Activated CD8-positive, alpha-beta memory T cell treated with anti-CD3 and anti-CD28 coated beads for 4 hours (primary cell): Measurements from ENCODE around the gene GRAP.

Experiments
- DNase-seq, 2 donors: peaks; one replicate each; pipeline ENCODE4 v3.0.0-alpha.2; 2020; ENCODE audit warnings: low read depth in 2 of 2

GRAP gene

GRCh38 chr17:19018600-19018950 is 28.2 kb downstream of the GRAP start:
- DNase-seq: no peak

DNA sequence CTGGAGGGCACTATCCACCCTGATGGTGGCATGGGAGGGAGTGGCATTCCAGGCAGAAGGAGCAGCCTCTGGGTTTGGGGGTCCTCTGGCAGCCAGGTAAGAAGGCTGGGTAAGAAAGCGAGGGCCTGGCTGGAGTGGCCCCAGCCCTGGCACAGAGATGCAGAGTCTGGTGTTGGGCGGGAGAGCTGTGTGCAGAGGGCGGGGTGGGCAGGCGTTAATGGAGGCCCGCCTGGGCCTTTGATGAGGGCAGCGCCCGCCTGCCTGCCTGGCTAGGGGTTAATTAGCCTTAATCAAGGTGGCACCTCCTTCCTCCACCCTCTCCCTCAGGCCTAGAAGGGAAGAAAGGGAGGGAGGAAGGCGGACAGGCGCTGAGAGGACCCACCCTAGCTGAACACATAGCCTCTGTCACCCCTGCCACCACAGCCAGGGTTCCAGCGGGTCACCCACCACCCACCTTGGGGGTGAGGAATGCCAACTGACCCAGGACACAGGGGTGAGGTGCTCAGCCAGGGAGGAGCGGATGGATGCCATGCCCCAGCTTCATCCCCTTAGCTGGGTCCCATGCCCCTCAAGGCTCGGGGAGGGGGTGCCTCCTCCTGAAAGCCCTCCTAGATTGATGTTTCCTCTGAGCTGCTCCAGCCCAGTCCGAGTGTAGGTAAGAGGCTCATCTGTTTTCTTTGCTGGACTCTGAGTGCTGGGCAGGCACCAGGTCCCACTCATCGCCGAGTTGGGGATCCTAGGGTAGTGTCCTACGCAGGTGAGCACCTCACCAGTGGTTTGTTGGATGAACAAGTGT is 28.8 kb downstream of the GRAP start:
- no peak for DNase-seq

DNA sequence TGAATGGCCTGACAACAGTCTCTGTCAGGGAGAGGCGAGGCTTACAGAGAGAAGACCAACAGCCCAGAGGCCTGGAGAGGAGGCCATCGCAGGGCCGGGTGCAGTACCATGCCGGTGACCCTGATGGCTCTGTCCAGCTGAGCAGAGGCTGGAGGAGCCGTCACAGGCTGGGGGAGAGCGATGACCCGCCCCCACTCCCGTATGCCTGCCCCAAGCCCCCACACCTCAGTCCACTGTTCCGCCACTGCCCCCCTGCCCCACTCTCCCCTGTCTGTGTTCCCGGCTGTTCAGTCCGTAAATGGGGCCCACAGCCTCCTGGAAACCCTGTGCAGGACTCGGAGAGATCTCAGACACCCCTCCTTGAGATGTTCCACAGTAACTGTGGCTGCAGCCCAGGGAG is 29.4 kb downstream of the GRAP start:
- no peak for DNase-seq

DNA sequence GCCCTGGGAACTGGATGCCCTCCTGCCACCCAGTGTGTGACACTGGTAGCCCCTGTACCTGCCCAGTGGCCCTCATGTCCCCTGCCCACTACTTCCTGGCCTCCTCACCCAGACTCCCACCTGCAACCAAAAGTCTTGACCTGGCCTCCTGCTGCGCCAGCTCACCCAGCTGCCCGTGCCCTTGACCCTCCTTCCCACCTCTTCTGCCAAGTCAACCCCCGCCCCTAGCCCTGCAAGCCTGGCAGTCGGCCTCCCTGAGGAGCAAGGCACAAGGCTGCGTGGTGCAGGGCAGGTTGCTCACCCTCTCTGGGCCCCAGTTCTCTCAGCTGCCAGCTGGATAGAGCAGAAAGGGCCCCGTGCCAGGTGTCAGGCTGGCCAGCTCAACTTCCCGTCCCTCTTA is 29.9 kb downstream of the GRAP start:
- DNase-seq: no peak

DNA sequence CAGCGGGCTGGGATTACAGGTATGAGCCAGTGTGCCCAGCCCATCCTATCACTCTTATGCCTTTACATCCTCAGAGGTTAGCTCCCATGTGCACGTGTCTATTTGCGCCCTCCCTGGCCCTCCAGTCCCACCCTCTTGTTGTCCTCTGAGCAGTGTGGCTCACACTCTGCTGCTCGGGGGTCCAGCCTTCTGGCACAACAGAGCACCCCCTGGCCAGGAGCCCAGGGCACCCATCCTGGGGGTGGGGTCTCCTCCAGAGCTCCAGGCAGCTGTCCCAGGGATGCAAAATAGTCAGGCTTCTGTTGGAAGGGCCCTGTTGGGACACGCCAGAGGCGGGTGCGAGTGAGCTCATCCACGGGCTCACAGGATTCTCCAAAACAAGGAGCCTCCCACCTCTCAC is 30.5 kb downstream of the GRAP start:
- DNase-seq: no peak

DNA sequence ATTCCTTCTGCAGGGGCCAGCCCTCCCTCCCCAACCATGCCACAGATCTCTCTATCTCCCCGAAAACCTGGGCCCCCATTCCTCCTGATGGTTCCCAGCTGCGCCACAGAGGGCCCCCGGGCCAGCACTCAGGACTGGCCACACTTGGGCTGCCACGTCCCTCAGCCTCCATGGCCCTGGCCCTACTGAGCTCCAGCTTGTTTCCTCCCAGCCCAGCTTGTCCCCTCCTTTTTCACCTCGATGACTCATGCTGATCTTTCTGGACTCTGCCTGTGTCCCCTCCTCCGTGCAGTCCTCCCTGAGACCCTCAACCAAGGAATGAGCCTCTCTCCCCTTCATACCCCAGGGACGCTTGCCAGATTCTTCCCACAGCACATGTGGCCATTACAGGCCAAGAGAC is 31.3 kb downstream of the GRAP start:
- no peak for DNase-seq

GRCh38 chr17:19014628-19015215 is 32.0 kb downstream of the GRAP start:
- DNase-seq: no peak

DNA sequence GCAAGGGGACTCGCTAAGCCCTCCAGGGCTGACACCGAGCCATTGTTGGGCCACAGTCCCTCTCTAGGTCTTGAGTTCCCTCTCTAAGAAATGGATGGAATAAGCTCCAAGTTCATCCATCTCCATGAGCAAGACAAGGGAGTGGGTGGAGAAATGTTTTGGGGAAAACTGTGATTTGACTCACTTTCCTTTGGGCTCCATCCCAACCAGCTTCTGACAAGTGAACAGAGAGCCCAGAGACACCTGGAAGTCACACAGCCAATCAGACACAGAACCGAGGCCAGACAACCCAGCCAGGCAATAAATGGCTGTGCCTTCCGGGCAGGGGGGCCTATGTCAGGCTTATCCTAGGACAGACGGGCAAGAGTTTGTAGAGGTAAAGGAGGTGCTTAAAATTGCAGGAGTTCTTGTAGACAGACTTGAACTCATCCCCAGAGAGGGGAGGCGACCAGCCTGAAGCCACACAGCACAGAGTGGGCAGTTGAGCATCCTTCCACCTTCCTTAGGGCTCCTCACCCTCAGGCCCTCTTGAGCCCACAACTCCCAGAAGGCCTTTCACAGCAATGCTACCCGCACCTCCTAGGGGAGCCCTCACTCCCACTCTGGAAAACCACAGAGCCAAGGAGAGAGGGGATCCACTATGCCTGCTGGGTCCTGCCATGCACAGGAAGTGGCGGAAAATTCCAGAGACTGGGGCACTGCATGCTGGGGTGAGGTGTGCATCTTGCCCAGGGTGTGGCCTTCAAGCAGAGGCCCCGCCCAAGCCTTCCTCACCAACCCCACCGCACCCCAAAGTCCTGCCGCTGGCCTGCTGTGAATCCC is 32.7 kb downstream of the GRAP start:
- no peak for DNase-seq

- no peak for DNase-seq
Observed at GRCh38 chr17:19013226-19013625, 33.5 kb downstream of the GRAP start.

GRCh38 chr17:19012171-19013080 is 34.3 kb downstream of the GRAP start:
- DNase-seq: no peak

- DNase-seq: no peak
Observed at GRCh38 chr17:19011581-19011980, 35.2 kb downstream of the GRAP start.

GRCh38 chr17:19010729-19011505 is 35.8 kb downstream of the GRAP start:
- no peak for DNase-seq

- no peak for DNase-seq
Observed at GRCh38 chr17:19009970-19010369, 36.8 kb downstream of the GRAP start.

DNA sequence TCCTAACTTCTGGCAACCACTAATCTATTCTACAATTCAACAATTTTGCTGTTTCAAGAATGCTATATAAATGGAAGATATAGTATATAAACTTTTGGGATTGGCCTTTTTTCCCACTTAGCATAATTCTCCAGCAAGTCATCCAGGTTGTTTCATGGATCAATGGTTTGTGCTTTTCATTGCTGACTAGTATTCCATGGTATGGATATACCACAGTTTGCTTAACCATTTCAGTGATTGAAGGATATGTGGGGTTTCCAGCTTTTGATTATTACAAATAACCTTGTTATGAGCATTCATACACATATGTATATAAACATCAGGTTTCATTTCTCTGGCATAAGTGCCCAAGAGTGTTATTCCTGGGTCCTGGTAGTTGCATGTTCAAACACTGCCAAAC is 40.1 kb downstream of the GRAP start:
- no peak for DNase-seq

GRCh38 chr17:19005789-19006430 is 40.8 kb downstream of the GRAP start:
- DNase-seq: no peak

DNA sequence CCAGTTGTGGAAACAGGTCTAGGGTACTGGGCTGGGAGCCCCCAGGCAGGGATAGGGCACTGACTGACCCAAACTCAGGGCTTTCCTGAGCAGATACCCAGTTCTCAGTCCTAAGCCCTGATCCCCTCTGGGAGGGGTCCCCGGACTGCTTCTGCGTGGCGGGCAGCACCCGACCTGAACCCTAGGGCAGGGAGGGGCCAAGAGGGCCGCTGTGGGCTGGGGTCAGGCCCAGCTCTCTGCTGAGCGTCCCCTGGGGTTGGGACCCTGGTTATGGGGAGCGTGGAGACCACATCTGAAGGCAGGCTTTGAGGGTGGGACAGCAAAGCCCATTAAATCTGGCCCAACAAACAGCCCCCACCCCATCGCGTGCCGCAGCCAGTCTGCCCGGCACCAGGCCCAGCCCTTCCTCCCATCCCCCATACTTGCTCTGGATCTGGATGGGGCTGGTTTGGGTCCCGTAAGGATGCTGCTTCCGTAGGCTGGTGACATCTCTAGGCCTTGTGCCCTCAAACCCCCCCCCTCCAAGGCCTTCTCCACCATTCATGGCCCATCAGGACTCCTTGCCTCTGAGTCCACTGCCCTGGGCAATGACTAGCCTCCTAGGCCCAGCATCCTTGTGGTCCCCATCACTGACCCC is 41.5 kb downstream of the GRAP start:
- no peak for DNase-seq

DNA sequence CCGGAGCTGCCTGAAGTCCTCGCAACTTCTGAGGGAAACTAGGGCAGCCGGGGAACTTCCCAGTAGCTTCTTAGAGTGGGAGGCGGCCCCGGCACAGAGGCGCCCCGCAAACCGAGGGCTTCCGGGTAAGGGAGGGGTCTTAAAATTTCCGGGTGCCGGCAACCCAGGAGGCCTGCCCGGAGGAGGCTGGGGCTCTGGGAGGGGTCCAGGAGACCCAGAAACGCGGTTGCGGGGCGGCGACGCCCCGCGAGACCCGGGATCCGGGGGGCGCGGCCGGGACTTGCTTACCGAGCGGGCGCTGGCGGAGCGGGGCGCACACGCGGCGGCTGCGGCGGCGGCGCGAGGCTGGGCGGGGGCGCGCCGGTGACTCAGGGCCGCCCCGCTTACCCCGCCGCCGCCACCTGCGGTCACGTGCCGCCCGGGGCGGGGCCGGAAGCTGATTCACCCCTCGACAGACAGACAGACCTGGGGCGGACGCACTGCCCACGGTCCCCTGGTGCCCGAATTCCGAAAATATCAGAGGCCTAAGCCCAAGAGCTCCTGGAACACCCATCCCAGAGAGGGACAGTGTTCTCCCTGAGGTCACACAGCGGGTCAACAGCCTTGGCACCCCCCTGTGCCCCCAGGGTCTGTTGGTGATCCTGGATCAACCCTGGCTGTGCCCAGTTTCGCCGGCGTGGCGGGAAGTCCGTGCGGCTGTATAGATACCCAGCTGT is 42.2 kb downstream of the GRAP start, which contains the start of gene FAM83G:
Gene FAM83G (minus strand): TSS at position 344 of the 716 bp plus-strand sequence. CDS start 723 bp downstream, outside the sequence.
- peak; percentile 77 to 81 for DNase-seq

GRCh38 chr17:19003543-19004420 is 43.0 kb downstream of the GRAP start:
- DNase-seq: peak; percentile 19 to 36
